WTC11 (cell line): ENCODE measurements around the gene SMIM24. TPM values are rescaled to one million over a fixed set of nuclear protein-coding genes. Genes with fewer than 3 reads are reported as not detected.

Source experiments
- ATAC-seq: fragments of 200-7000 bp; cut with Tn5 transposase; 2 replicates; pipeline ENCODE4 v1.10.0; 2021; ENCODE audit warnings: mild to moderate bottlenecking, moderate library complexity
- CTCF ChIA-PET: fragments of 300-600 bp; sonication (Branson Sonifier 250); formaldehyde crosslinking; loops from one replicate; lab custom pipeline; 2021; ENCODE audit warnings: antibody characterized with exemption; lab: Charles Lee
- POLR2A ChIA-PET: fragments of 350-600 bp; sonication (Branson Sonifier 250); formaldehyde crosslinking; loops from one replicate; lab custom pipeline; 2021; ENCODE audit warnings: antibody characterized with exemption; lab: Charles Lee
- DNase-seq: peaks from one replicate; pipeline ENCODE4 v3.0.0; 2021; ENCODE audit warnings: low spot score
- H3K27ac Mint-ChIP-seq: 2 replicates; pipeline ENCODE4 v1.8.0; 2021; ENCODE audit warnings: mixed read lengths
- H3K27me3 Mint-ChIP-seq: 2 replicates; pipeline ENCODE4 v1.8.0; 2021; ENCODE audit warnings: low read depth, mild to moderate bottlenecking, moderate library complexity, mixed read lengths
- H3K36me3 Mint-ChIP-seq: 2 replicates; pipeline ENCODE4 v1.8.0; 2021; ENCODE audit warnings: mixed read lengths
- H3K4me1 Mint-ChIP-seq: 2 replicates; pipeline ENCODE4 v1.8.0; 2022; ENCODE audit warnings: mixed read lengths
- H3K4me3 Mint-ChIP-seq: 2 replicates; pipeline ENCODE4 v1.8.0; 2021; ENCODE audit warnings: mild to moderate bottlenecking, moderate library complexity, mixed read lengths
- H3K9me3 Mint-ChIP-seq: 2 replicates; pipeline ENCODE4 v1.8.0; 2021; ENCODE audit warnings: mixed read lengths
- AFF4 ChIP-seq: sonication (generic); formaldehyde crosslinking; IDR thresholded peaks from 2 replicates; pipeline ENCODE4 v1.8.1; 2023; ENCODE audit warnings: mild to moderate bottlenecking, missing genetic modification reagents, borderline replicate concordance
- CREB1 ChIP-seq: sonication (generic); formaldehyde crosslinking; IDR thresholded peaks from 2 replicates; pipeline ENCODE4 v1.8.0; 2023; ENCODE audit warnings: mild to moderate bottlenecking, missing genetic modification reagents
- ETV6 ChIP-seq: sonication (generic); formaldehyde crosslinking; IDR thresholded peaks from 2 replicates; pipeline ENCODE4 v1.8.1; 2022; ENCODE audit warnings: mild to moderate bottlenecking, missing genetic modification reagents
- FOXJ3 ChIP-seq: sonication (generic); formaldehyde crosslinking; IDR thresholded peaks from 2 replicates; pipeline ENCODE4 v1.9.0; 2021; ENCODE audit warnings: missing genetic modification reagents, mild to moderate bottlenecking, borderline replicate concordance
- MYBL2 ChIP-seq: sonication (generic); formaldehyde crosslinking; IDR thresholded peaks from 2 replicates; pipeline ENCODE4 v1.8.1; 2023; ENCODE audit warnings: mild to moderate bottlenecking, moderate library complexity, missing genetic modification reagents
- NFE2L1 ChIP-seq: sonication (generic); formaldehyde crosslinking; IDR thresholded peaks from 2 replicates; pipeline ENCODE4 v1.8.1; 2023; ENCODE audit warnings: missing genetic modification reagents
- NR3C1 ChIP-seq: sonication (generic); formaldehyde crosslinking; conservative IDR thresholded peaks from 2 replicates; pipeline ENCODE4 v1.8.1; 2023; ENCODE audit warnings: low read depth, mild to moderate bottlenecking, missing genetic modification reagents
- PRRX2 ChIP-seq: fragments of 250-450 bp; sonication (Bioruptor Pico); IDR thresholded peaks from 2 replicates; pipeline ENCODE4 v1.8.0; 2021; ENCODE audit warnings: mild to moderate bottlenecking
- RELA ChIP-seq: sonication (generic); formaldehyde crosslinking; IDR thresholded peaks from 2 replicates; pipeline ENCODE4 v1.8.1; 2022; ENCODE audit warnings: missing genetic modification reagents, mild to moderate bottlenecking, borderline replicate concordance
- RORB ChIP-seq: fragments of 250-450 bp; sonication (Bioruptor Pico); IDR thresholded peaks from 2 replicates; pipeline ENCODE4 v1.9.0; 2021; ENCODE audit warnings: mild to moderate bottlenecking
- TCF7 ChIP-seq: sonication (generic); formaldehyde crosslinking; IDR thresholded peaks from 2 replicates; pipeline ENCODE4 v1.8.0; 2022; ENCODE audit warnings: mild to moderate bottlenecking, low read depth, missing genetic modification reagents, moderate library complexity
- ZBTB21 ChIP-seq: sonication (generic); formaldehyde crosslinking; IDR thresholded peaks from 2 replicates; pipeline ENCODE4 v1.8.1; 2023; ENCODE audit warnings: mild to moderate bottlenecking, missing genetic modification reagents, borderline replicate concordance
- ZBTB43 ChIP-seq: sonication (generic); formaldehyde crosslinking; IDR thresholded peaks from 2 replicates; pipeline ENCODE4 v1.8.1; 2023; ENCODE audit warnings: mild to moderate bottlenecking, missing genetic modification reagents
- ZNF121 ChIP-seq: sonication (generic); formaldehyde crosslinking; IDR thresholded peaks from 2 replicates; pipeline ENCODE4 v1.8.0; 2023; ENCODE audit warnings: missing genetic modification reagents
- ZNF232 ChIP-seq: sonication (generic); formaldehyde crosslinking; IDR thresholded peaks from 2 replicates; pipeline ENCODE4 v1.8.0; 2022; ENCODE audit warnings: mild to moderate bottlenecking, missing genetic modification reagents
- ZNF416 ChIP-seq: fragments of 250-450 bp; sonication (Bioruptor Pico); IDR thresholded peaks from 2 replicates; pipeline ENCODE4 v1.9.0; 2021; ENCODE audit warnings: mild to moderate bottlenecking, inconsistent platforms
- total RNA-seq: library from RNA; stranded (reverse); gene quantifications from 3 replicates; pipeline ENCODE4 v1.2.3, GENCODE V29; 2021
- TF ChIP-seq, protein P1 (sequence below): fragments of 250-450 bp; sonication (Bioruptor Pico); IDR thresholded peaks from 2 replicates; pipeline ENCODE4 v1.9.0; 2021; ENCODE audit warnings: mild to moderate bottlenecking
- TF ChIP-seq, protein P2 (sequence below): sonication (generic); formaldehyde crosslinking; IDR thresholded peaks from 2 replicates; pipeline ENCODE4 v1.8.1; 2022; ENCODE audit warnings: missing genetic modification reagents, borderline replicate concordance
- TF ChIP-seq, protein P3 (sequence below): fragments of 250-450 bp; sonication (Bioruptor Pico); IDR thresholded peaks from 2 replicates; pipeline ENCODE4 v1.9.0; 2021; ENCODE audit warnings: mild to moderate bottlenecking

The SMIM24 gene
- total RNA-seq, 1 experiment from 2014 or later, result 2.8 TPM

- no peak overlapping the region for H3K4me3 Mint-ChIP-seq
- CTCF ChIA-PET, result interaction anchor here (0.6 to 1.1 kb wide), 3 partner anchors 28 to 152 kb away, joined by 3 to 6 read pairs (median 5); no protein-coding TSS in a partner anchor
- no peak for DNase-seq
Observed at GRCh38 chr19:3456925-3457527, 23.3 kb downstream of the SMIM24 start.

DNA sequence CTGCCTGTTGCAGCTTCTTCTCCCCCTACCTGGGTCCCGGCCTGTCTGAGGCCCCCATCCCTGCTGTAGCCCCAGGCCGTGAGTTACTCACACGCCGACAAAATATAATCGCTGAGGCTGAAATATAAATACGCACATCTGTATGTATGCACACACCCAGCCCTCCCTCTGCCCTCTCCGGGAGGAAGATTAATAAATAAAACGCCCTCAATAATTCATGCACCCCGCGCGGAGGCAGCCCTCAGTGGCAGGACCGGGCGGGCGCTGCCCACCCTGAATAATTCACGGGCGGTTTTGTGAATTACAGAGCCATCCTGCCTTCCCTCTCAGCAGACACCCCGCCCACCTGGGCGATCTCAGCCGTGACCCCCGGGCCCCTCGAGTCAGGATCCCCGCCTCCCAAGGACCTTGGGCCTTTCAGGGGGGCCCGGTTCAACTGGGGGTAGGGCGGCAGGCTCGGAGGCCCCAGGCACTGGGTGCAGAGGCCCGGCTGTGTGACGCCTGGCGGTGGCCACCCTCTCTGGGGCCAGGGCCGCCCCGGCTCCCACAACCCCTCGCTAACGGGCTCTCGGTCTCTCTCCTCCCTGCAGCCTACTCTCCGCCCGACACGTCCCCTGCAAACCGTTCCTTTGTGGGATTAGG, 24.2 kb downstream of the SMIM24 start:
- Mint-ChIP-seq H3K4me1 (peaks cover 11% of the 10 kb centered on the region), H3K27me3 (peaks cover 22% of the 10 kb centered on the region), H3K27ac (no peak overlapping the region), H3K4me3 (no peak overlapping the region), H3K9me3 (no peaks in the 10 kb centered on the region), H3K36me3 (no peaks in the 10 kb centered on the region)
- no peak for DNase-seq
- ChIA-PET POLR2A (no interaction called here), CTCF (no interaction called here)
- no peak for TF ChIP-seq CREB1 (CRISPR knock-in tag)
- TF ChIP-seq RELA (CRISPR knock-in tag), result no peak
- no peak for TF ChIP-seq NR3C1 (CRISPR knock-in tag)
- no peak for TF ChIP-seq RORB
- TF ChIP-seq, protein P1, sequence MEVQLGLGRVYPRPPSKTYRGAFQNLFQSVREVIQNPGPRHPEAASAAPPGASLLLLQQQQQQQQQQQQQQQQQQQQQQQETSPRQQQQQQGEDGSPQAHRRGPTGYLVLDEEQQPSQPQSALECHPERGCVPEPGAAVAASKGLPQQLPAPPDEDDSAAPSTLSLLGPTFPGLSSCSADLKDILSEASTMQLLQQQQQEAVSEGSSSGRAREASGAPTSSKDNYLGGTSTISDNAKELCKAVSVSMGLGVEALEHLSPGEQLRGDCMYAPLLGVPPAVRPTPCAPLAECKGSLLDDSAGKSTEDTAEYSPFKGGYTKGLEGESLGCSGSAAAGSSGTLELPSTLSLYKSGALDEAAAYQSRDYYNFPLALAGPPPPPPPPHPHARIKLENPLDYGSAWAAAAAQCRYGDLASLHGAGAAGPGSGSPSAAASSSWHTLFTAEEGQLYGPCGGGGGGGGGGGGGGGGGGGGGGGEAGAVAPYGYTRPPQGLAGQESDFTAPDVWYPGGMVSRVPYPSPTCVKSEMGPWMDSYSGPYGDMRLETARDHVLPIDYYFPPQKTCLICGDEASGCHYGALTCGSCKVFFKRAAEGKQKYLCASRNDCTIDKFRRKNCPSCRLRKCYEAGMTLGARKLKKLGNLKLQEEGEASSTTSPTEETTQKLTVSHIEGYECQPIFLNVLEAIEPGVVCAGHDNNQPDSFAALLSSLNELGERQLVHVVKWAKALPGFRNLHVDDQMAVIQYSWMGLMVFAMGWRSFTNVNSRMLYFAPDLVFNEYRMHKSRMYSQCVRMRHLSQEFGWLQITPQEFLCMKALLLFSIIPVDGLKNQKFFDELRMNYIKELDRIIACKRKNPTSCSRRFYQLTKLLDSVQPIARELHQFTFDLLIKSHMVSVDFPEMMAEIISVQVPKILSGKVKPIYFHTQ (CRISPR knock-in tag), result no peak
- TF ChIP-seq TCF7 (CRISPR knock-in tag), result no peak
- TF ChIP-seq ZNF416, result no peak
- no peak for TF ChIP-seq ZNF232 (CRISPR knock-in tag)
- TF ChIP-seq, protein P2, sequence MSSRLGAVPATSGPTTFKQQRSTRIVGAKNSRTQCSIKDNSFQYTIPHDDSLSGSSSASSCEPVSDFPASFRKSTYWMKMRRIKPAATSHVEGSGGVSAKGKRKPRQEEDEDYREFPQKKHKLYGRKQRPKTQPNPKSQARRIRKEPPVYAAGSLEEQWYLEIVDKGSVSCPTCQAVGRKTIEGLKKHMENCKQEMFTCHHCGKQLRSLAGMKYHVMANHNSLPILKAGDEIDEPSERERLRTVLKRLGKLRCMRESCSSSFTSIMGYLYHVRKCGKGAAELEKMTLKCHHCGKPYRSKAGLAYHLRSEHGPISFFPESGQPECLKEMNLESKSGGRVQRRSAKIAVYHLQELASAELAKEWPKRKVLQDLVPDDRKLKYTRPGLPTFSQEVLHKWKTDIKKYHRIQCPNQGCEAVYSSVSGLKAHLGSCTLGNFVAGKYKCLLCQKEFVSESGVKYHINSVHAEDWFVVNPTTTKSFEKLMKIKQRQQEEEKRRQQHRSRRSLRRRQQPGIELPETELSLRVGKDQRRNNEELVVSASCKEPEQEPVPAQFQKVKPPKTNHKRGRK, result no peak
- no peak for TF ChIP-seq ZBTB21 (CRISPR knock-in tag)
- TF ChIP-seq MYBL2 (CRISPR knock-in tag), result no peak
- TF ChIP-seq PRRX2 (CRISPR knock-in tag), result no peak
- TF ChIP-seq FOXJ3 (CRISPR knock-in tag), result no peak
- ATAC-seq, result no peak

More at GRCh38 chr19:3456925-3457527, 23.3 kb downstream of the SMIM24 start:
- TF ChIP-seq NFE2L1 (CRISPR knock-in tag) (no peak), ZBTB43 (CRISPR knock-in tag) (no peak), ZNF416 (no peak), AFF4 (no peak), ZNF121 (CRISPR knock-in tag) (no peak), ETV6 (CRISPR knock-in tag) (no peak)
- TF ChIP-seq, protein P3, sequence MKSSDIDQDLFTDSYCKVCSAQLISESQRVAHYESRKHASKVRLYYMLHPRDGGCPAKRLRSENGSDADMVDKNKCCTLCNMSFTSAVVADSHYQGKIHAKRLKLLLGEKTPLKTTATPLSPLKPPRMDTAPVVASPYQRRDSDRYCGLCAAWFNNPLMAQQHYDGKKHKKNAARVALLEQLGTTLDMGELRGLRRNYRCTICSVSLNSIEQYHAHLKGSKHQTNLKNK, result no peak
- Mint-ChIP-seq H3K27me3 (peaks cover 32% of the 10 kb centered on the region), H3K27ac (no peak overlapping the region), H3K4me1 (peaks cover 11% of the 10 kb centered on the region), H3K9me3 (no peaks in the 10 kb centered on the region), H3K36me3 (no peaks in the 10 kb centered on the region)
- ATAC-seq, result no peak
- POLR2A ChIA-PET, result no interaction called here
